ENCODE data around the gene SLC49A4. TPM values are rescaled to one million over a fixed set of nuclear protein-coding genes. Genes with fewer than 3 reads are reported as not detected.

Gene SLC49A4
- total and polyA plus RNA-seq, 2 of the 13 experiments (the other 11 are each of a cell fraction or from before 2014, with no cell fraction given): 6.5 to 16.3 TPM

DNA sequence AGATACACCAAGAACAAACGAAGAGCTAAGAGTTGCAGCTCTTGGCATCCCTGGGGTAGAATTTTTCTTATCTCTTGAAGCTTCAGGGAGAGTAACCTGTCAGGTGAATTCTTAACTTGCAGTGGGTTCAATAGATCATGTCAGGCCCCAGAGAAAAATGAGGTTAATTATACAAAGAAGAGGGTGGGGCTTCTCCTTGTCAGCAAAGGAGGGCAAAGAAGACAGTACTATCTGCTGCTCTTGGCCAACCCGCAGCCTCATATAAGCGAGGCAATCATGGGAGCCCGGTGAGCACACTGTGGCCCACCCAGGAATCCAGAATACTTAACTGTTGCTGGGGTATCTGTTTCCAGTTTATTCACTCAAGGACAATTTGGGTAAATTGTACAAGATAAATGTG is 122.5 kb downstream of the SLC49A4 start:
- TF ChIP-seq ZNF652 (CRISPR knock-in tag; IDR thresholded peaks at IDR 0.05; ENCODE audit: borderline replicate concordance, low read depth) (no peak), MAZ (IDR thresholded peaks at IDR 0.05; ENCODE audit: borderline replicate concordance, low read depth, low read length) (no peak), MAZ (CRISPR knock-in tag; IDR thresholded peaks at IDR 0.05; ENCODE audit: low read depth) (no peak), PHF8 (CRISPR knock-in tag; IDR thresholded peaks at IDR 0.05) (no peak), PHF20 (CRISPR knock-in tag; IDR thresholded peaks at IDR 0.05) (no peak), ZNF674 (CRISPR knock-in tag; IDR thresholded peaks at IDR 0.05; ENCODE audit: low read depth) (no peak), HOXA9 (CRISPR knock-in tag; IDR thresholded peaks at IDR 0.05; ENCODE audit: borderline replicate concordance) (no peak), TOE1 (CRISPR knock-in tag; IDR thresholded peaks at IDR 0.05) (no peak), KIAA2018 (CRISPR knock-in tag; IDR thresholded peaks at IDR 0.05; ENCODE audit: borderline replicate concordance) (no peak), ZNF850 (CRISPR knock-in tag; conservative IDR thresholded peaks at IDR 0.05) (no peak), JUND (CRISPR knock-in tag; IDR thresholded peaks at IDR 0.05) (no peak), FOXP1 (IDR thresholded peaks at IDR 0.05) (no peak), FOXP1 (CRISPR knock-in tag; IDR thresholded peaks at IDR 0.05) (no peak)
- TF ChIP-seq, protein P1, sequence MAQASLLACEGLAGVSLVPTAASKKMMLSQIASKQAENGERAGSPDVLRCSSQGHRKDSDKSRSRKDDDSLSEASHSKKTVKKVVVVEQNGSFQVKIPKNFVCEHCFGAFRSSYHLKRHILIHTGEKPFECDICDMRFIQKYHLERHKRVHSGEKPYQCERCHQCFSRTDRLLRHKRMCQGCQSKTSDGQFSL (CRISPR knock-in tag; IDR thresholded peaks at IDR 0.05): no peak
- TF ChIP-seq, protein P2, sequence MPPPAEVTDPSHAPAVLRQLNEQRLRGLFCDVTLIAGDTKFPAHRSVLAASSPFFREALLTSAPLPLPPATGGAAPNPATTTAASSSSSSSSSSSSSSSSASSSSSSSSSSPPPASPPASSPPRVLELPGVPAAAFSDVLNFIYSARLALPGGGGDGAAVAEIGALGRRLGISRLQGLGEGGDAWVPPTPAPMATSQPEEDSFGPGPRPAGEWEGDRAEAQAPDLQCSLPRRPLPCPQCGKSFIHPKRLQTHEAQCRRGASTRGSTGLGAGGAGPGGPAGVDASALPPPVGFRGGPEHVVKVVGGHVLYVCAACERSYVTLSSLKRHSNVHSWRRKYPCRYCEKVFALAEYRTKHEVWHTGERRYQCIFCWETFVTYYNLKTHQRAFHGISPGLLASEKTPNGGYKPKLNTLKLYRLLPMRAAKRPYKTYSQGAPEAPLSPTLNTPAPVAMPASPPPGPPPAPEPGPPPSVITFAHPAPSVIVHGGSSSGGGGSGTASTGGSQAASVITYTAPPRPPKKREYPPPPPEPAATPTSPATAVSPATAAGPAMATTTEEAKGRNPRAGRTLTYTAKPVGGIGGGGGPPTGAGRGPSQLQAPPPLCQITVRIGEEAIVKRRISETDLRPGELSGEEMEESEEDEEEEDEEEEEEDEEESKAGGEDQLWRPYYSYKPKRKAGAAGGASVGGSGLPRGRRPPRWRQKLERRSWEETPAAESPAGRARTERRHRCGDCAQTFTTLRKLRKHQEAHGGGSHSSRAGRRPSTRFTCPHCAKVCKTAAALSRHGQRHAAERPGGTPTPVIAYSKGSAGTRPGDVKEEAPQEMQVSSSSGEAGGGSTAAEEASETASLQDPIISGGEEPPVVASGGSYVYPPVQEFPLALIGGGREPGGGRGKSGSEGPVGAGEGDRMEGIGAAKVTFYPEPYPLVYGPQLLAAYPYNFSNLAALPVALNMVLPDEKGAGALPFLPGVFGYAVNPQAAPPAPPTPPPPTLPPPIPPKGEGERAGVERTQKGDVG (CRISPR knock-in tag; IDR thresholded peaks at IDR 0.05; ENCODE audit: borderline replicate concordance): no peak
- in situ Hi-C loops (cut with HindIII; ENCODE audit: extremely low pct_ligation_motif_present, low pct_unique_long_range_greater_than_20kb): no loop called here
- ATAC-seq (no peak), FAIRE-seq (no peak), DNase-seq (ENCODE audit: low spot score) (no peak)
- intact Hi-C loops (cut with micrococcal nuclease; ENCODE audit: unreplicated experiment): no loop called here
- Histone ChIP-seq H3K9ac (ENCODE audit: insufficient read depth, low read depth, low read length) (no peak overlapping the region), H3K27me3 (ENCODE audit: control insufficient read depth in 1 of 2, insufficient read depth in 2 of 2, low read length in 2 of 2) (peaks cover 7 to 37% of the 10 kb centered on the region in 2 experiments; a peak in 4 of 5 replicates), H3K27ac (ENCODE audit: extremely low read length, insufficient read depth, low read length) (no peak overlapping the region), H3K79me2 (ENCODE audit: insufficient read depth, low read length) (no peaks in the 10 kb centered on the region), H3K36me3 (replicated peaks in 1 of 2; ENCODE audit: control insufficient read depth in 1 of 2, insufficient read depth in 2 of 2, low read length in 2 of 2) (no peaks in the 10 kb centered on the region), H3K9me3 (ENCODE audit: low read length) (no peaks in the 10 kb centered on the region), H3K4me3 (replicated peaks in 1 of 3; ENCODE audit: insufficient read depth in 1 of 3, low read depth in 2 of 3, low read length in 3 of 3) (no peak overlapping the region), H3K4me1 (ENCODE audit: insufficient read depth, low read length) (no peaks in the 10 kb centered on the region; the same call in 1 of the 2 replicates), H2AFZ (ENCODE audit: low read length) (no peak overlapping the region), H4K20me1 (ENCODE audit: insufficient read depth, low read length) (no peaks in the 10 kb centered on the region), H3K4me2 (ENCODE audit: low read depth, low read length) (no peak overlapping the region)
- 51% methylated on average over 4 of the region's 4 CpGs for WGBS (ENCODE audit: low lambda C conversion rate)
- CTCF ChIA-PET (ENCODE audit: low intra/inter-chr PET ratio, low total read pairs): no interaction called here
- POLR2A ChIA-PET: no interaction called here
- BruUV-seq (replicated peaks): no TSS peak

Data from HepG2 (cell line).